Body of pancreas (tissue), 4 donors: ENCODE results near the gene ADGRB3.

Experiments
- POLR2A ChIP-seq, 3 donors: fragments of 450-650 bp; IDR thresholded peaks; one replicate each; pipeline ENCODE4 v1.6.1; 2016; ENCODE audit warnings: antibody characterized with exemption in 3 of 3, mild to moderate bottlenecking in 2 of 3
- TF ChIP-seq, protein P1 (sequence below), 7 experiments: fragments of 450-650 bp in 4 of 7; fragments of 200-600 bp in 3 of 7; sonication (generic) in 3 of 7; IDR thresholded peaks; one replicate each; pipeline ENCODE4 v1.5.1; 2016 to 2019; ENCODE audit warnings: antibody characterized with exemption in 7 of 7

DNA sequence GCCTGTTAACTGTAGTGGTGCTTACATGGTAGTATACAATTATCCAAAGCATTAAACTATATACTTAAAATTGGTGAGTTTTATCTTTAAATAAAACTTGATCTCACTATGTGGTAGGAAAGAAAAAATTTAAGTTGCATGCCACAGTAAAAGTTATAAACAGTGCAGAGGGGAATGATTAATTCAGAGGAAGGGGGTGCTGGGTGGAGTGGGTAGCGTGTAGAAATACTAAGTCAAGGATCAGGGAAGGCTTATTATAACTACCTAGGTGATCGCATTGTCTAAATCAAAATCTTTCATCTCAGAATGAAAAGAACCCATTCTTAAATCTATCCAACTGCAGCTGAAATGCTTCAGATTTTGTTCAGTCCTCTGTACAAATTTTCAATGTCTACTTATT is 428.3 kb downstream of the ADGRB3 start:
- TF ChIP-seq POLR2A (IDR thresholded peaks at IDR 0.05), result no peak
- TF ChIP-seq, protein P1, sequence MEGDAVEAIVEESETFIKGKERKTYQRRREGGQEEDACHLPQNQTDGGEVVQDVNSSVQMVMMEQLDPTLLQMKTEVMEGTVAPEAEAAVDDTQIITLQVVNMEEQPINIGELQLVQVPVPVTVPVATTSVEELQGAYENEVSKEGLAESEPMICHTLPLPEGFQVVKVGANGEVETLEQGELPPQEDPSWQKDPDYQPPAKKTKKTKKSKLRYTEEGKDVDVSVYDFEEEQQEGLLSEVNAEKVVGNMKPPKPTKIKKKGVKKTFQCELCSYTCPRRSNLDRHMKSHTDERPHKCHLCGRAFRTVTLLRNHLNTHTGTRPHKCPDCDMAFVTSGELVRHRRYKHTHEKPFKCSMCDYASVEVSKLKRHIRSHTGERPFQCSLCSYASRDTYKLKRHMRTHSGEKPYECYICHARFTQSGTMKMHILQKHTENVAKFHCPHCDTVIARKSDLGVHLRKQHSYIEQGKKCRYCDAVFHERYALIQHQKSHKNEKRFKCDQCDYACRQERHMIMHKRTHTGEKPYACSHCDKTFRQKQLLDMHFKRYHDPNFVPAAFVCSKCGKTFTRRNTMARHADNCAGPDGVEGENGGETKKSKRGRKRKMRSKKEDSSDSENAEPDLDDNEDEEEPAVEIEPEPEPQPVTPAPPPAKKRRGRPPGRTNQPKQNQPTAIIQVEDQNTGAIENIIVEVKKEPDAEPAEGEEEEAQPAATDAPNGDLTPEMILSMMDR (IDR thresholded peaks at IDR 0.05), result no peak
